WTC11 (cell line): Measurements from ENCODE around the gene PKHD1.

Experiments used
- ATF1 ChIP-seq: sonication (generic); formaldehyde crosslinking; IDR thresholded peaks from 2 replicates; pipeline ENCODE4 v1.8.1; 2023; ENCODE audit warnings: mild to moderate bottlenecking, moderate library complexity, missing genetic modification reagents
- CREB1 ChIP-seq: sonication (generic); formaldehyde crosslinking; IDR thresholded peaks from 2 replicates; pipeline ENCODE4 v1.8.0; 2023; ENCODE audit warnings: mild to moderate bottlenecking, missing genetic modification reagents
- CREM ChIP-seq: sonication (generic); formaldehyde crosslinking; IDR thresholded peaks from 2 replicates; pipeline ENCODE4 v1.8.1; 2022; ENCODE audit warnings: mild to moderate bottlenecking, missing genetic modification reagents, moderate library complexity
- CTCF ChIP-seq: fragments of 200-600 bp; IDR thresholded peaks from 2 replicates; pipeline ENCODE4 v1.8.0; 2022; ENCODE audit warnings: antibody characterized with exemption
- FOXJ3 ChIP-seq: sonication (generic); formaldehyde crosslinking; IDR thresholded peaks from 2 replicates; pipeline ENCODE4 v1.9.0; 2021; ENCODE audit warnings: missing genetic modification reagents, mild to moderate bottlenecking, borderline replicate concordance
- HMGXB4 ChIP-seq: sonication (generic); formaldehyde crosslinking; IDR thresholded peaks from 2 replicates; pipeline ENCODE4 v1.8.1; 2023; ENCODE audit warnings: mild to moderate bottlenecking, moderate library complexity, missing genetic modification reagents
- IRF1 ChIP-seq: sonication (generic); formaldehyde crosslinking; IDR thresholded peaks from 2 replicates; pipeline ENCODE4 v1.8.0; 2023; ENCODE audit warnings: missing genetic modification reagents
- SMAD4 ChIP-seq: sonication (generic); formaldehyde crosslinking; IDR thresholded peaks from 2 replicates; pipeline ENCODE4 v1.8.0; 2022; ENCODE audit warnings: mild to moderate bottlenecking, missing genetic modification reagents

- TF ChIP-seq SMAD4 (CRISPR knock-in tag) (no peak), CREB1 (CRISPR knock-in tag) (no peak), CREM (no peak), ATF1 (no peak), FOXJ3 (CRISPR knock-in tag) (no peak), CTCF (no peak), IRF1 (CRISPR knock-in tag) (no peak), HMGXB4 (CRISPR knock-in tag) (no peak)
Observed at GRCh38 chr6:52016915-52017748, 70.3 kb downstream of the PKHD1 start.
